ENCODE results near the gene TMEM272.

The TMEM272 gene

DNA sequence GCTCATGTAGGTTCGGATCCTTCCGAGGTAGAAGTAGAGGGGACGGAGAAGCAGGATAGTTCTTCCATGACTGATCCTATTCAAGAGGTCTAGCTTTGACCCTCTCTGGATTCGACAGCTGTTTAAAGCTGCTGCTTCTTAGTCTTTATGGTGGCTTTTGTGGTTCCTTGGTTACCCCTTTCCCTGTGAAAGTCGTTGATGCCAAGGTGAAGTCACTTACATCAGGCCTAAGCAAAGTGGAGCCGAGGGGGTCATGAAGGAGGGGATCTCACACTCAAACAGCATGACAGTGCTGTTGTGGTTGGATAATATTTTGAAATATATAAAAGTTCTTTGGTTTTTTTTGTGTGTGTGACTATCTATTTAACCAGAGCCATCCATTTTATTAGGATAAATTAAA is 24.9 kb upstream of the TMEM272 start:
- Histone ChIP-seq H3K9me3 (ENCODE audit: low read length) (peaks cover 1% of the 10 kb centered on the region), H3K36me3 (ENCODE audit: insufficient read depth, low read length) (no peaks in the 10 kb centered on the region), H3K4me1 (ENCODE audit: insufficient read depth, low read length) (peaks cover 12% of the 10 kb centered on the region), H3K27me3 (ENCODE audit: insufficient read depth, low read length) (peaks cover 13% of the 10 kb centered on the region), H2AFZ (ENCODE audit: low read depth, low read length) (no peak overlapping the region), H3K4me3 (ENCODE audit: low read length) (no peak overlapping the region)

DNA sequence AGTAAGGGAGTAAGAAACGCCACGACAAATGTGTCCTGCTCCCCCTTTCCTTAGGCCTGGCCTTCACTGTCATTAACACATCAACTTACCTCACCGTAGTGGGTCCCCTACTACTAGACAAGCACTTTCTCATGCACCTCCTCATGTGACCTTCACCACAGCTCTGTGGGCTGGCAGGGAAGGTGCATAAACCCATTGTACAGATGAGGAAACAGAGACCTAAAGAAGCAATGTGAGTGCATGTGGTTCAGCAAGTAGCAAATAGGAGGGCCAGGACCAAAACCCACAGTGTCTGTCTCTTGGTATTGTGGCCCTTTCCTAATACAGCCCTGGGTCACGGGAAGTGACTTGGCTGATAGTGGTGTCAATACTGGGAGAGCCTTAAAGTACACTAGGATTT is 22.1 kb upstream of the TMEM272 start:
- H3K9me3 ChIP-seq (ENCODE audit: low read length) = peaks cover 1% of the 10 kb centered on the region
- no peaks in the 10 kb centered on the region for H3K4me1 ChIP-seq (ENCODE audit: insufficient read depth, low read length)
- no peak overlapping the region for H3K4me3 ChIP-seq (ENCODE audit: low read length)
- no peak overlapping the region for H2AFZ ChIP-seq (ENCODE audit: low read depth, low read length)
- peaks cover 10% of the 10 kb centered on the region for H3K27me3 ChIP-seq (ENCODE audit: insufficient read depth, low read length)
- H3K36me3 ChIP-seq (ENCODE audit: insufficient read depth, low read length) = no peaks in the 10 kb centered on the region

GRCh38 chr13:51865838-51866237 is 20.9 kb upstream of the TMEM272 start:
- Histone ChIP-seq H3K27me3 (ENCODE audit: insufficient read depth, low read length) (peaks cover 7% of the 10 kb centered on the region), H2AFZ (ENCODE audit: low read depth, low read length) (no peak overlapping the region), H3K36me3 (ENCODE audit: insufficient read depth, low read length) (no peaks in the 10 kb centered on the region), H3K9me3 (ENCODE audit: low read length) (no peaks in the 10 kb centered on the region), H3K4me1 (ENCODE audit: insufficient read depth, low read length) (peaks cover 6% of the 10 kb centered on the region), H3K4me3 (ENCODE audit: low read length) (no peak overlapping the region)

DNA sequence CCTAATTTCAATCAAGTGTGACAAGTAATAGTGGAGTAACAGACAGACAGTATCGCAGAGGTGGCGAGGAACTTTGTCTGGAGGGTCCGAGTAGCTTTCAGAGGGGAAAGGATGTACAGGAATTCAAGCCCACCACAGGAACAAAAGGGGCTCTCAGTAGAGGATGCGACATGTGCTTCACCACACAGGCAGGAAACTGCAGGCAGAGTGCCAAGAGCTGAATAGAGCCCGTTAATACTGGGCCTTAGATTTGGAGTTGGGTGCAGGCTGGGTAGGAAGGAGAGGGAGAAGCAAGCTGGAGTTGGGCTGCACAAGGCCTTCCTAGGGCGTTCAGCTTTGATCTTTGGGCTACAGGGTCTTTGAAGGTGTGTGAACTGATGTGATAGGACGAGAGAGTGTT is 18.0 kb upstream of the TMEM272 start:
- H2AFZ ChIP-seq (ENCODE audit: low read depth, low read length) = no peak overlapping the region

DNA sequence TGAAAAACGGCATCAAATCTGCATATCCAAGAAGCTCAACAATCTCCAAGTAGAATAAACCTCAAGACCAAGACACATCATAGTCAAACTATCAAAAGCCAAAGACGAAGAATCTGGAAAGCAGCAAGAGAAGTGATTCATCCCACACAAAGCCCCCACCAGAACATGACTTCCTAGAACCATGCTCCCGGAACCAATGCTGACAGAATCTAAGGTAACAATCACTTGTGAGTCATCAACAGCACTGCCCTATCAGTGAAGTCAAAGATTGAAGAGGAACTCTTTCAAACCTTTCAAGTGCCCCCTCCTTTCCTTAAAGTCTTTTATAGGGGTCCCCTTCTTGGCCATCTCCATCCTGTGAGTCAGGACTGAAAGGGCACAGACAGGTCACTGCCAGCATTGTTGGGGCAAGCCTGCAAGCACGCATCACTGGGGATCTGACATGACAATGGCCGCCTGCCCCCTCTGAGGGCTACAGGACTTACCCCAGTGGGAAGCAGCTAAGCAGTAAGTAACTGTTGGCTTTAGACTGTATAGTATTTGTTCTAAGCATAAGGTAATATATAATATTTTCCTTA is 16.8 kb upstream of the TMEM272 start, which contains the start of gene CCDC70:
TSS of gene CCDC70 (plus strand) at position 247 of the 578 bp plus-strand sequence. CDS start 3,443 bp downstream, outside the sequence.
- Histone ChIP-seq H3K9me3 (ENCODE audit: low read length) (no peaks in the 10 kb centered on the region), H2AFZ (ENCODE audit: low read depth, low read length) (no peak within 1 kb of the TSS), H3K4me1 (ENCODE audit: insufficient read depth, low read length) (peaks cover 6% of the 10 kb centered on the region), H3K36me3 (ENCODE audit: insufficient read depth, low read length) (no peaks in the 10 kb centered on the region), H3K4me3 (ENCODE audit: low read length) (no peak within 1 kb of the TSS), H3K27me3 (ENCODE audit: insufficient read depth, low read length) (no peaks in the 10 kb centered on the region)

More for the DNA sequence above, 18.0 kb upstream of the TMEM272 start:
- Histone ChIP-seq H3K27me3 (ENCODE audit: insufficient read depth, low read length) (no peaks in the 10 kb centered on the region), H3K4me3 (ENCODE audit: low read length) (no peak overlapping the region), H3K9me3 (ENCODE audit: low read length) (no peaks in the 10 kb centered on the region), H3K36me3 (ENCODE audit: insufficient read depth, low read length) (no peaks in the 10 kb centered on the region), H3K4me1 (ENCODE audit: insufficient read depth, low read length) (peaks cover 6% of the 10 kb centered on the region)

DNA sequence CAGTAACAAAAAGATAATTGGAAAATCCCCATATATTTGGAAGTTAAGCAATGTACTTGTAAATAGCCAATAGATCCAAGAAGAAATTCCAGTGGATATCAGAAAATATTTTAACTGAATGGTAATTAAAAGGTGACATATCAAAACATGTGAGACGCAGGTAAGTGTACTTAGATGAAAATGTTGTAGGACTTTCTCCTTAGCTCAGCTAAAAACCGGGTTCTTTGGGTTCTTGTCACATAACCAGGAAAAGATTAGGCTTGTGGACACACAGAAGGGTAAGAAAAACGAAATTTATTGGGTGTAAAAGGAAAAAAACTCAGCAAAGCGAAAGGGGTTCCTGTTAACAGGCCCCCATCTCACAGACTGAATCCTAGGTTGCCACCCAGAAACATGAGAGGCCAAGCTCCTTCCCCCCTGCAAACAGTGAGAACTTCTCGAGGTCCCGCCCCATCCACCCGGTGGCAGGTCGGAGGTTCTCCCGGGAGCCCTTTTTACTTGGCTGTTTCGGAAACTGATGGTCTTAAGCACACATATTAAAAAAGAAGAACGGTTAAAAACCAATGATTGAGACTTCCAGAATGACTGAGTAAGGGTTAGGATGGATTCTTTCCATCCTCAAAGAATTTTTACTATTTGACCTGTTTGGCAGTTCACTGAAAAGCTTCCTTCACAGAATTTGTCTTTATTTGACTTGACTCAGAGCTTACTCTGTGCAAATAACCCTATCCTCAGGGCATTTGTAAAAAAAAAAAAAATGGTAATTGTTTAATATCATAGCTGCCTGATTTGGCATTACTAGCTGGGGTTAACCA is 13.7 kb upstream of the TMEM272 start:
- Histone ChIP-seq H3K36me3 (ENCODE audit: insufficient read depth, low read length) (no peaks in the 10 kb centered on the region), H2AFZ (ENCODE audit: low read depth, low read length) (no peak overlapping the region), H3K4me1 (ENCODE audit: insufficient read depth, low read length) (peaks cover 6% of the 10 kb centered on the region), H3K27me3 (ENCODE audit: insufficient read depth, low read length) (no peaks in the 10 kb centered on the region), H3K4me3 (ENCODE audit: low read length) (no peak overlapping the region), H3K9me3 (ENCODE audit: low read length) (no peaks in the 10 kb centered on the region)

DNA sequence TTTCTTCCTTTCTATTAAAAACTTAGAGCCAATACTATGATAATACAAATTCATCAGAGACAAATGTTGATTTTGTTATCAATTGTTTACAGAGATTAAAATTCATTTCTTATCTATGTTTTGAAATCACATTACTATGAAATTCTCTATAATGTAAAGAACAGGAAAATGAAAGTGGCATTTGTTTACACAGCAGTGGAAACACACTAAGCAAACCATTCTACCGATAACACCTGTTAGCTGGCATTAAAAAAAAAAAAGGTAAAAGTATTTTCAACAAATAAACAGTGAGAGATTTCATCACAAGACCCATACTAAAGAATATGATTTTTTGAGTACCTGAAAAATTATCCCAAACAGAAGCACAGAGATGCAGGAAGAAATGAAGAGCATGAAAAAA is 12.0 kb upstream of the TMEM272 start:
- Histone ChIP-seq H3K9me3 (ENCODE audit: low read length) (no peaks in the 10 kb centered on the region), H2AFZ (ENCODE audit: low read depth, low read length) (no peak overlapping the region), H3K36me3 (ENCODE audit: insufficient read depth, low read length) (no peaks in the 10 kb centered on the region), H3K4me3 (ENCODE audit: low read length) (no peak overlapping the region), H3K4me1 (ENCODE audit: insufficient read depth, low read length) (peaks cover 6% of the 10 kb centered on the region), H3K27me3 (ENCODE audit: insufficient read depth, low read length) (no peaks in the 10 kb centered on the region)

DNA sequence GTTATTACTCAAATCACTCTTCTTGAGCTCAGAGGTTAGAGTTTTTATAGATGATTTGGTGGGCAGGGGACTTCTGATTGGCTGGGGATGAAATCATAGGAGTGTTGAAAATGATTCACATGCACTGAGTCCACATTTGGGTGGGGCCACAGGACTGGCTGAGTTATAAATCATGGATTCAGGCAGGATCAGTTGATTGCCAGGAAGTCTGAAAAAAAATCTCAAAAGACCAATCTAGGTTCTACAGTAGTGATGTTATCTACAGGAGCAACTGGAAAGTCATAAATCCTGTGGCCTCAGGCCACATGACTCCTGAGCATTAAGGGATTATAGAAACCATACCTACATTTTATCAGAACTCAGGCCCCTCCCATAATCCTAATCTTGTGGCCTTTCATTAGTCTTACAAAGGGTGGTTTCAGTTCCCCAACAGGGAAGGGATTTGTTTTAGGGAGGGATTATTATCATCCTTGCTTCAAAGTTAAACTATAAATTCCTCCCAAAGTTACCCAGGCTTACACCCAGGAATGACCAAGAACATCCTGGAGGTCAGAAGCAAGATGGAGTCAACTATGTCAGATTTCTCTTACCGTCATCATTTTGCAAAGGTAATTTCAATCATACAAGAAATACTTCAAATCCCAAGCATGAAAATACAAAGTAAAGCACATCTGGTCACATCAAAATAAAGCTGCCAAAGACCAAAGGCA is 11.2 kb upstream of the TMEM272 start:
- H3K4me1 ChIP-seq (ENCODE audit: insufficient read depth, low read length) = no peaks in the 10 kb centered on the region
- H3K9me3 ChIP-seq (ENCODE audit: low read length) = no peaks in the 10 kb centered on the region
- no peak overlapping the region for H3K4me3 ChIP-seq (ENCODE audit: low read length)
- H3K27me3 ChIP-seq (ENCODE audit: insufficient read depth, low read length) = no peaks in the 10 kb centered on the region
- no peak overlapping the region for H2AFZ ChIP-seq (ENCODE audit: low read depth, low read length)
- no peaks in the 10 kb centered on the region for H3K36me3 ChIP-seq (ENCODE audit: insufficient read depth, low read length)

DNA sequence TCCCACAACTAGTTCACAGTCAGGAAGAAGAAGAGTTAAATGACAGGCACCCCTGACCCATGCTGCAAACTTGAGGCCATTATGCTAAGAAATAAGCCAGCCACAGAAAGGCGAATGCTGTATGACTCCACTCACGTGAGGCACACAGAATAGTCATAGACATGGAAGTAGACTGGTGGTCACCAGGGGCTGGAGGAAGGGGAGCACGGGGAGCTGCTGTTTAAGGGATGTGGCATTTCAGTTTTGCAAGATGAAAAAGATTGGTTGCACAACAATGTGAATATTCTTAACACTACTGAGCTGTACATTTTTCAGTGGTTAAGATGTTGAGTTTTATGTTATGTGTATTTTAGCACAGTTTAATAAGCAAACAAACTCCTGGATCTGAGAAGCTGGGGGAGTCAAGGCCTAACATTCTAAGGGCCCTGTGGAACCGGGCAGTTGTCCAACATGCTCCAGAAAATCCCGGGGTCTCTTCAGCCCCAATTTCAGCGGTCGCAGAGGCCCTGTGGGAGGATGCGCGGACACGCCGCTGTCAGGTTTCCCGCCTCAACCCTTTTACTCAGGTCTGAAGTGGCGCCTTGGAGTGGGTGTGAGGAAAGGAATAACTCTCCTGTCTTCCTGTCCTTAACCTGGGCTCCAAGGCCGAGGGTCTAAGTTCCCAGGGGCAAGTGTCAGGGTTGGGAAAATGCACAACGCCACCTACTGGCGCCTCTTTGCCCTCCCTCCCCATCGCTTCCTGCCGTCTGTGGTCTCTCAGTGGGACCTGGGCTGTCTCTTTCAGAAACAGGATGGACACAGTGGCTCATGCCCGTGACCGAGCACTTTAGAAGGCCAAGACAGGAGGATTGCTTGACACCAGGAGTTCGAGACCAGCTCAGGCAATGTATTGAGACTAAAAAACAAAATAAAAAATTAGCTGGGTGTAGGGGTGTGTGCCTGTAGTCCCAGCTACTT is 4.4 kb upstream of the TMEM272 start:
- H3K4me1 ChIP-seq (ENCODE audit: insufficient read depth, low read length) = peaks cover 2% of the 10 kb centered on the region
- H3K4me3 ChIP-seq (ENCODE audit: low read length) = no peak overlapping the region

GRCh38 chr13:51848674-51849073 is 3.7 kb upstream of the TMEM272 start:
- no peak overlapping the region for H3K4me3 ChIP-seq (ENCODE audit: low read length)
- H3K36me3 ChIP-seq (ENCODE audit: insufficient read depth, low read length) = no peaks in the 10 kb centered on the region
- no peaks in the 10 kb centered on the region for H3K9me3 ChIP-seq (ENCODE audit: low read length)
- peaks cover 4% of the 10 kb centered on the region for H3K27me3 ChIP-seq (ENCODE audit: insufficient read depth, low read length)
- H3K4me1 ChIP-seq (ENCODE audit: insufficient read depth, low read length) = peaks cover 2% of the 10 kb centered on the region
- no peak overlapping the region for H2AFZ ChIP-seq (ENCODE audit: low read depth, low read length)

More for the DNA sequence above, 4.4 kb upstream of the TMEM272 start:
- Histone ChIP-seq H3K27me3 (ENCODE audit: insufficient read depth, low read length) (peaks cover 2% of the 10 kb centered on the region), H3K36me3 (ENCODE audit: insufficient read depth, low read length) (no peaks in the 10 kb centered on the region), H2AFZ (ENCODE audit: low read depth, low read length) (no peak overlapping the region), H3K9me3 (ENCODE audit: low read length) (no peaks in the 10 kb centered on the region)

DNA sequence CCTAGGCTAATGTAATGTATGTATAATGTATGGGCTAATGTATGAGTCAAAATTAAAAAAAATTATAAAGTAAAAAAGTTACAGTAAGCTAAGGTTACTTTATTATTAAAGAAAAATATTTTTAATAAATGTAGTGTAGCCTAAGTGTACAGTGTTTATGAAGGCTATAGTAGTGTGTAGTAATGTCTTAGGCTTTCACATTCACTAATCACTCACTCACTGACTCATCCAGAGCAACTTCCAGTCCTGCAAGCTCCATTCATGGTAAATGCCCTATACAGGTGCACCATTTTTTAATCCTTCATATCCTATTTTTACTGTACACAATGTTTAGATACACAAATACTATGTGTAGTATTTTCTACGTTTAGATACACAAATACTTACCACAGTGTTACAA is 1.8 kb upstream of the TMEM272 start:
- Histone ChIP-seq H3K36me3 (ENCODE audit: insufficient read depth, low read length) (no peaks in the 10 kb centered on the region), H3K27me3 (ENCODE audit: insufficient read depth, low read length) (peaks cover 4% of the 10 kb centered on the region), H3K4me3 (ENCODE audit: low read length) (no peak overlapping the region), H3K4me1 (ENCODE audit: insufficient read depth, low read length) (peaks cover 2% of the 10 kb centered on the region), H3K9me3 (ENCODE audit: low read length) (no peaks in the 10 kb centered on the region), H2AFZ (ENCODE audit: low read depth, low read length) (no peak overlapping the region)

- peaks cover 2% of the 10 kb centered on the region for H3K4me1 ChIP-seq (ENCODE audit: insufficient read depth, low read length)
- peaks cover 4% of the 10 kb centered on the region for H3K27me3 ChIP-seq (ENCODE audit: insufficient read depth, low read length)
- H3K36me3 ChIP-seq (ENCODE audit: insufficient read depth, low read length) = no peaks in the 10 kb centered on the region
- no peak overlapping the region for H2AFZ ChIP-seq (ENCODE audit: low read depth, low read length)
- H3K9me3 ChIP-seq (ENCODE audit: low read length) = no peaks in the 10 kb centered on the region
- H3K4me3 ChIP-seq (ENCODE audit: low read length) = no peak overlapping the region
Measured at GRCh38 chr13:51845574-51846318, 769 bp upstream of the TMEM272 start.
